ENCODE data around the gene F11R. TPM values are rescaled to one million over a fixed set of nuclear protein-coding genes. Genes with fewer than 3 reads are reported as not detected.

F11R gene
- total and polyA plus RNA-seq, 2 of the 13 experiments (the other 11 are each of a cell fraction or from before 2014, with no cell fraction given), result 95.8 to 105 TPM

DNA sequence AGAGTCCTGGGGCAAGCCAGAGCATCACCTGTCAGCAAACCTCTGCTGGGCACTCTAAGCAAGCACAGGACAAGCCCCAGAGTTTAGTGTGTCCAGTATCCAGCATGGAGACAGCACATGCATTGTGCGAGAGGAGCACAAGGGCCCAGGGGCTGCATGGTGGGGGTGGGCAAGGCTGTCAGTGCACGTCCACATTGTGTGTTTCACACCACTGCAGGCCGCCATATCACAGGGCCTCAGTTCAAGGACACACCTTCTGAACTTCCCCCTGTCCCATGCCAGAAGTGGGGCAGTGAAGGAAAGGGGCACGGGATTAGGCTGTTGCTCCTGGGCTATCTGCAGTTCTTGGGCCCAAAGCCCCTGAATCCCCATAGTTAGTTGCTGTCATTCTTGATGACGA, 18.6 kb upstream of the F11R start (continued):
- TF ChIP-seq, protein P1, sequence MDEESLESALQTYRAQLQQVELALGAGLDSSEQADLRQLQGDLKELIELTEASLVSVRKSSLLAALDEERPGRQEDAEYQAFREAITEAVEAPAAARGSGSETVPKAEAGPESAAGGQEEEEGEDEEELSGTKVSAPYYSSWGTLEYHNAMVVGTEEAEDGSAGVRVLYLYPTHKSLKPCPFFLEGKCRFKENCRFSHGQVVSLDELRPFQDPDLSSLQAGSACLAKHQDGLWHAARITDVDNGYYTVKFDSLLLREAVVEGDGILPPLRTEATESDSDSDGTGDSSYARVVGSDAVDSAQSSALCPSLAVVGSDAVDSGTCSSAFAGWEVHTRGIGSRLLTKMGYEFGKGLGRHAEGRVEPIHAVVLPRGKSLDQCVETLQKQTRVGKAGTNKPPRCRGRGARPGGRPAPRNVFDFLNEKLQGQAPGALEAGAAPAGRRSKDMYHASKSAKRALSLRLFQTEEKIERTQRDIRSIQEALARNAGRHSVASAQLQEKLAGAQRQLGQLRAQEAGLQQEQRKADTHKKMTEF (CRISPR knock-in tag; IDR thresholded peaks at IDR 0.05), result no peak

DNA sequence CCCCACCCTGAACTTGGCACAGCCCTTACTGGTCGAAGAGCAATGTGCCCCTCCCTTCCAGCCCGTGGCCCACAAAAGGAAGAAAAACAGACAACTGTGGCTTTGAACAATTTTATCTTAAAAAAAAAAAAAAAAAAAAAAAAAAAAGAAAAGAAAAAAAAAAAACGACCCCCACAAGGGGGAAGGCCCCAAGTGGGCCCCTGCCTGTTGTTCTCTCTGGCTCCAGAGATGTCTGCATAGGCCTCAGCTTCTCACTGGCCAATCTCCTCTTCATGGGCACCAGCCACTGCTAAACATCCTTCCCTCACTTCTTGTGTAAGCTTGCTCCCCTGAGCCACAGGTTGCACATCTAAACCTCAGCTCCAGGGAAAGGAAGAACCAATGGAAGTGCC, 18.2 kb upstream of the F11R start:
- no peak for DNase-seq (ENCODE audit: low spot score)
- Histone ChIP-seq H3K4me2 (ENCODE audit: low read depth, low read length) (no peak overlapping the region), H4K20me1 (ENCODE audit: insufficient read depth, low read length) (no peaks in the 10 kb centered on the region), H3K79me2 (ENCODE audit: insufficient read depth, low read length) (peaks cover 1% of the 10 kb centered on the region), H3K4me1 (ENCODE audit: insufficient read depth, low read length) (peaks cover 19% of the 10 kb centered on the region), H3K4me3 (replicated peaks in 1 of 3; ENCODE audit: insufficient read depth in 1 of 3, low read depth in 2 of 3, low read length in 3 of 3) (no peak overlapping the region), H3K36me3 (replicated peaks in 1 of 2; ENCODE audit: control insufficient read depth in 1 of 2, insufficient read depth in 2 of 2, low read length in 2 of 2) (peaks cover 13 to 39% of the 10 kb centered on the region in 2 experiments), H2AFZ (ENCODE audit: low read length) (no peak overlapping the region), H3K27me3 (ENCODE audit: control insufficient read depth in 1 of 2, insufficient read depth in 2 of 2, low read length in 2 of 2) (no peaks in the 10 kb centered on the region), H3K9ac (ENCODE audit: insufficient read depth, low read depth, low read length) (no peak overlapping the region), H3K27ac (ENCODE audit: extremely low read length, insufficient read depth, low read length) (no peak overlapping the region), H3K9me3 (ENCODE audit: low read length) (no peaks in the 10 kb centered on the region)
- in situ Hi-C loops (cut with HindIII; ENCODE audit: extremely low pct_ligation_motif_present, low pct_unique_long_range_greater_than_20kb) (no loop called here), intact Hi-C loops (cut with micrococcal nuclease; ENCODE audit: unreplicated experiment) (no loop called here)
- ATAC-seq, result no peak
- no peak for FAIRE-seq
- BruUV-seq (replicated peaks), result no TSS peak
- WGBS (ENCODE audit: low lambda C conversion rate), result 79% methylated on average over 3 of the region's 3 CpGs
- POLR2A ChIA-PET, result no interaction called here
- no peak for TF ChIP-seq ZKSCAN5 (CRISPR knock-in tag; IDR thresholded peaks at IDR 0.05)
- TF ChIP-seq ATM (IDR thresholded peaks at IDR 0.05; ENCODE audit: borderline replicate concordance), result no peak
- TF ChIP-seq GPN1 (CRISPR knock-in tag; IDR thresholded peaks at IDR 0.05; ENCODE audit: borderline replicate concordance), result no peak
- TF ChIP-seq, protein P2, sequence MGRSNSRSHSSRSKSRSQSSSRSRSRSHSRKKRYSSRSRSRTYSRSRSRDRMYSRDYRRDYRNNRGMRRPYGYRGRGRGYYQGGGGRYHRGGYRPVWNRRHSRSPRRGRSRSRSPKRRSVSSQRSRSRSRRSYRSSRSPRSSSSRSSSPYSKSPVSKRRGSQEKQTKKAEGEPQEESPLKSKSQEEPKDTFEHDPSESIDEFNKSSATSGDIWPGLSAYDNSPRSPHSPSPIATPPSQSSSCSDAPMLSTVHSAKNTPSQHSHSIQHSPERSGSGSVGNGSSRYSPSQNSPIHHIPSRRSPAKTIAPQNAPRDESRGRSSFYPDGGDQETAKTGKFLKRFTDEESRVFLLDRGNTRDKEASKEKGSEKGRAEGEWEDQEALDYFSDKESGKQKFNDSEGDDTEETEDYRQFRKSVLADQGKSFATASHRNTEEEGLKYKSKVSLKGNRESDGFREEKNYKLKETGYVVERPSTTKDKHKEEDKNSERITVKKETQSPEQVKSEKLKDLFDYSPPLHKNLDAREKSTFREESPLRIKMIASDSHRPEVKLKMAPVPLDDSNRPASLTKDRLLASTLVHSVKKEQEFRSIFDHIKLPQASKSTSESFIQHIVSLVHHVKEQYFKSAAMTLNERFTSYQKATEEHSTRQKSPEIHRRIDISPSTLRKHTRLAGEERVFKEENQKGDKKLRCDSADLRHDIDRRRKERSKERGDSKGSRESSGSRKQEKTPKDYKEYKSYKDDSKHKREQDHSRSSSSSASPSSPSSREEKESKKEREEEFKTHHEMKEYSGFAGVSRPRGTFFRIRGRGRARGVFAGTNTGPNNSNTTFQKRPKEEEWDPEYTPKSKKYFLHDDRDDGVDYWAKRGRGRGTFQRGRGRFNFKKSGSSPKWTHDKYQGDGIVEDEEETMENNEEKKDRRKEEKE (IDR thresholded peaks at IDR 0.05), result no peak
- no peak for TF ChIP-seq SMARCE1 (IDR thresholded peaks at IDR 0.05; ENCODE audit: borderline replicate concordance)
- no peak for TF ChIP-seq NR2F6 (IDR thresholded peaks at IDR 0.05)
- TF ChIP-seq NR2F6 (CRISPR knock-in tag; IDR thresholded peaks at IDR 0.05), result no peak
- TF ChIP-seq MEF2D (CRISPR knock-in tag; IDR thresholded peaks at IDR 0.05), result no peak
- TF ChIP-seq, protein P3, sequence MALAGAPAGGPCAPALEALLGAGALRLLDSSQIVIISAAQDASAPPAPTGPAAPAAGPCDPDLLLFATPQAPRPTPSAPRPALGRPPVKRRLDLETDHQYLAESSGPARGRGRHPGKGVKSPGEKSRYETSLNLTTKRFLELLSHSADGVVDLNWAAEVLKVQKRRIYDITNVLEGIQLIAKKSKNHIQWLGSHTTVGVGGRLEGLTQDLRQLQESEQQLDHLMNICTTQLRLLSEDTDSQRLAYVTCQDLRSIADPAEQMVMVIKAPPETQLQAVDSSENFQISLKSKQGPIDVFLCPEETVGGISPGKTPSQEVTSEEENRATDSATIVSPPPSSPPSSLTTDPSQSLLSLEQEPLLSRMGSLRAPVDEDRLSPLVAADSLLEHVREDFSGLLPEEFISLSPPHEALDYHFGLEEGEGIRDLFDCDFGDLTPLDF (CRISPR knock-in tag; IDR thresholded peaks at IDR 0.05), result no peak
- CTCF ChIA-PET (ENCODE audit: low intra/inter-chr PET ratio, low total read pairs), result no interaction called here

Measured in HepG2 (cell line).